ENCODE results near the gene HNRNPDL. TPM values are rescaled to one million over a fixed set of nuclear protein-coding genes. Genes with fewer than 3 reads are reported as not detected.

The HNRNPDL gene
- total and polyA plus RNA-seq, 2 of the 4 experiments (the other 2 are of a cell fraction) = 52.9 to 276 TPM

GRCh38 chr4:82436130-82436529 is 5.9 kb upstream of the HNRNPDL start:
- no peak overlapping the region for H4K8ac ChIP-seq (ENCODE audit: low read depth in 2 of 2, low read length in 2 of 2)
- H3K9me3 ChIP-seq (ENCODE audit: control insufficient read depth, insufficient read depth, low read length) = no peaks in the 10 kb centered on the region
- ATAC-seq (ENCODE audit: low read depth) = no peak
- no TSS peak for BruUV-seq (replicated peaks)
- intact Hi-C loops (cut with micrococcal nuclease) = no loop called here
- no peak overlapping the region for H3K4me2 ChIP-seq (ENCODE audit: low read depth, low read length)
- no peak for DNase-seq
- H2BK15ac ChIP-seq (ENCODE audit: low read depth, low read length) = no peak overlapping the region
- no peak overlapping the region for H3K27ac ChIP-seq (ENCODE audit: insufficient read depth, low read length)
- H3K9me1 ChIP-seq (ENCODE audit: insufficient read depth, low read length) = peaks cover 17% of the 10 kb centered on the region
- H3K36me3 ChIP-seq (ENCODE audit: control insufficient read depth, insufficient read depth, low read length) = no peaks in the 10 kb centered on the region
- peaks cover 35% of the 10 kb centered on the region for H4K20me1 ChIP-seq (ENCODE audit: insufficient read depth, low read length)
- no peak overlapping the region for H2BK120ac ChIP-seq (ENCODE audit: low read depth, low read length)
- no peak overlapping the region for H4K91ac ChIP-seq (ENCODE audit: insufficient read depth, low read depth, low read length)
- H3K56ac ChIP-seq (ENCODE audit: extremely low read depth, insufficient read depth, low read length) = no peak overlapping the region
- H2AK5ac ChIP-seq (ENCODE audit: low read depth, low read length) = no peak overlapping the region
- TF ChIP-seq MXI1 (IDR thresholded peaks at IDR 0.05; ENCODE audit: borderline replicate concordance, low read depth, low read length) = no peak
- peak; percentile 59 for TF ChIP-seq MAFK (IDR thresholded peaks at IDR 0.05; ENCODE audit: low read depth, low read length)
- no peak for TF ChIP-seq ELK1 (IDR thresholded peaks at IDR 0.05; ENCODE audit: borderline replicate concordance, low read depth, low read length)
- no peak for TF ChIP-seq RFX5 (IDR thresholded peaks at IDR 0.05; ENCODE audit: low read depth, low read length)
- no peak for TF ChIP-seq RCOR1 (IDR thresholded peaks at IDR 0.05; ENCODE audit: insufficient replicate concordance, low read length)
- no peak overlapping the region for H2BK5ac ChIP-seq (ENCODE audit: low read depth, low read length, poor library complexity, severe bottlenecking)
- CTCF ChIA-PET = no interaction called here
- no peak overlapping the region for H3K4ac ChIP-seq (ENCODE audit: low read depth, low read length)
- no peaks in the 10 kb centered on the region for H3K27me3 ChIP-seq (ENCODE audit: control insufficient read depth, insufficient read depth, low read length)
- H3K4me1 ChIP-seq (ENCODE audit: control insufficient read depth, insufficient read depth, low read length) = peaks cover 3% of the 10 kb centered on the region
- no peak overlapping the region for H3K4me3 ChIP-seq (ENCODE audit: insufficient read depth, low read depth, low read length)
- H3K18ac ChIP-seq (ENCODE audit: low read depth, low read length) = no peak overlapping the region
- peaks cover 42 to 83% of the 10 kb centered on the region in 2 experiments for H3K79me1 ChIP-seq (ENCODE audit: low read depth in 1 of 2, low read length in 2 of 2)
- no CpG with 5 or more reads among the region's 5 CpGs for WGBS, 2 experiments (ENCODE audit: extremely low coverage in 2 of 2, insufficient read length in 1 of 2)
- H3K23ac ChIP-seq (ENCODE audit: low read depth, low read length) = no peak overlapping the region
- dilution Hi-C loops (cut with HindIII; ENCODE audit: low sequenced_read_pairs, unreplicated experiment) = no loop called here
- H3K14ac ChIP-seq (replicated peaks; ENCODE audit: low read depth, low read length) = no peak overlapping the region
- no peak overlapping the region for H2BK20ac ChIP-seq (ENCODE audit: low read depth, low read length)
- no peak overlapping the region for H2AK9ac ChIP-seq (replicated peaks; ENCODE audit: low read depth, low read length, poor library complexity)
- POLR2A ChIA-PET (ENCODE audit: unreplicated experiment) = no interaction called here
- no peak overlapping the region for H3K9ac ChIP-seq (ENCODE audit: low read depth, low read length)
- no peak overlapping the region for H2AFZ ChIP-seq (replicated peaks; ENCODE audit: low read length, poor library complexity)
- in situ Hi-C loops (cut with MboI; ENCODE audit: low sequenced_read_pairs) = loop anchor here (25.0 kb wide), 1 partner anchor 601 kb away; the partner anchor contains the start of gene COPS4
- H4K5ac ChIP-seq (ENCODE audit: low read depth, low read length) = no peak overlapping the region

Data from IMR-90 (cell line).